ENCODE data around the gene KIF1B. TPM values are rescaled to one million over a fixed set of nuclear protein-coding genes. Genes with fewer than 3 reads are reported as not detected.

The KIF1B gene
- total RNA-seq, 4 donors from 2014 or later: 63.1 to 83.8 (median 71.2) TPM

GRCh38 chr1:10271869-10272268 lies 61.5 kb downstream of the KIF1B start:
- H3K9me3 ChIP-seq: no peaks in the 10 kb centered on the region
- 81 to 83% methylated on average over 2 of the region's 2 CpGs for WGBS, 2 donors (ENCODE audit: low coverage in 1 of 2)
- TF ChIP-seq EP300 (IDR thresholded peaks at IDR 0.05) (no peak), POLR2A (IDR thresholded peaks at IDR 0.05) (no peak), POLR2AphosphoS5 (IDR thresholded peaks at IDR 0.05) (no peak)
- TF ChIP-seq, protein P1, sequence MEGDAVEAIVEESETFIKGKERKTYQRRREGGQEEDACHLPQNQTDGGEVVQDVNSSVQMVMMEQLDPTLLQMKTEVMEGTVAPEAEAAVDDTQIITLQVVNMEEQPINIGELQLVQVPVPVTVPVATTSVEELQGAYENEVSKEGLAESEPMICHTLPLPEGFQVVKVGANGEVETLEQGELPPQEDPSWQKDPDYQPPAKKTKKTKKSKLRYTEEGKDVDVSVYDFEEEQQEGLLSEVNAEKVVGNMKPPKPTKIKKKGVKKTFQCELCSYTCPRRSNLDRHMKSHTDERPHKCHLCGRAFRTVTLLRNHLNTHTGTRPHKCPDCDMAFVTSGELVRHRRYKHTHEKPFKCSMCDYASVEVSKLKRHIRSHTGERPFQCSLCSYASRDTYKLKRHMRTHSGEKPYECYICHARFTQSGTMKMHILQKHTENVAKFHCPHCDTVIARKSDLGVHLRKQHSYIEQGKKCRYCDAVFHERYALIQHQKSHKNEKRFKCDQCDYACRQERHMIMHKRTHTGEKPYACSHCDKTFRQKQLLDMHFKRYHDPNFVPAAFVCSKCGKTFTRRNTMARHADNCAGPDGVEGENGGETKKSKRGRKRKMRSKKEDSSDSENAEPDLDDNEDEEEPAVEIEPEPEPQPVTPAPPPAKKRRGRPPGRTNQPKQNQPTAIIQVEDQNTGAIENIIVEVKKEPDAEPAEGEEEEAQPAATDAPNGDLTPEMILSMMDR (IDR thresholded peaks at IDR 0.05): no peak
- ATAC-seq: no peak
- no peaks in the 10 kb centered on the region for H3K27me3 ChIP-seq
- peaks cover 0 to 56% of the 10 kb centered on the region in 2 donors for H3K36me3 ChIP-seq
- H3K4me1 ChIP-seq: peaks cover 0 to 10% (median 0%) of the 10 kb centered on the region in 3 donors
- no peak overlapping the region for H3K27ac ChIP-seq
- H3K4me3 ChIP-seq: no peak overlapping the region

GRCh38 chr1:10272274-10272673 lies 61.9 kb downstream of the KIF1B start:
- Histone ChIP-seq H3K4me1 (peaks cover 0 to 6% (median 0%) of the 10 kb centered on the region in 3 donors), H3K9me3 (no peaks in the 10 kb centered on the region), H3K27ac (no peak overlapping the region), H3K36me3 (peaks cover 0 to 55% of the 10 kb centered on the region in 2 donors), H3K27me3 (no peaks in the 10 kb centered on the region), H3K4me3 (no peak overlapping the region)
- TF ChIP-seq EP300 (IDR thresholded peaks at IDR 0.05) (no peak), POLR2AphosphoS5 (IDR thresholded peaks at IDR 0.05) (no peak), POLR2A (IDR thresholded peaks at IDR 0.05) (no peak)
- ATAC-seq: no peak
- WGBS, 2 donors (ENCODE audit: low coverage in 1 of 2): 82 to 83% methylated on average over 1 of the region's 1 CpG

DNA sequence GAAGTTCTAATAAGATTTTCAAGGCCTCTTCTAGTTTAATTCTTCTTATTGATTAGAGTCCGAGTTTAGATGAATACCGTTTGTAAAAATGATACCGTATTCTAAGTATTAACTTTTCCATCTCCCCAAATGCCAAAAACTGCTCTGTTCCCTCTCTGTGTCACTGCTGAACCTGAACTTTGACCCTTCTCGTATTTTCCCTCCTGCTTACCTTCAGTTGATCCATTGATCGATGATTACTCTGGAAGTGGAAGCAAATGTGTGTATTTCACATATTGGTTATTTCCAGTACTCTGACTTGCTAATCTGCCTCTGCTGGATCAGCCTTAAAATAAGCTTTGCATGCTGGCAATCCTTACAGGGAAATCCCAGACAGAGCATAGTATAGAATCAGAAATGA lies 68.5 kb downstream of the KIF1B start:
- Histone ChIP-seq H3K27ac (no peak overlapping the region), H3K4me1 (peaks cover 0 to 13% (median 0%) of the 10 kb centered on the region in 3 donors), H3K9me3 (no peaks in the 10 kb centered on the region), H3K27me3 (no peaks in the 10 kb centered on the region), H3K36me3 (peaks cover 6 to 78% of the 10 kb centered on the region in 2 donors), H3K4me3 (no peak overlapping the region)
- no peak for ATAC-seq
- WGBS, 2 donors (ENCODE audit: low coverage in 1 of 2): 71 to 79% methylated on average over 5 of the region's 5 CpGs
- TF ChIP-seq EP300 (IDR thresholded peaks at IDR 0.05) (no peak), POLR2A (IDR thresholded peaks at IDR 0.05) (no peak), POLR2AphosphoS5 (IDR thresholded peaks at IDR 0.05) (no peak)
- TF ChIP-seq, protein P1 (IDR thresholded peaks at IDR 0.05): no peak

GRCh38 chr1:10280439-10281350 lies 70.3 kb downstream of the KIF1B start:
- peak overlapping the region in 1 of 4 donors; percentile 1 for H3K27ac ChIP-seq
- no peak overlapping the region for H3K4me3 ChIP-seq
- peaks cover 0 to 19% (median 0%) of the 10 kb centered on the region in 3 donors for H3K4me1 ChIP-seq
- WGBS, 2 donors (ENCODE audit: low coverage in 1 of 2): 65 to 86% methylated on average over 2 to 3 of the region's 3 CpGs
- no peaks in the 10 kb centered on the region for H3K9me3 ChIP-seq
- TF ChIP-seq EP300 (IDR thresholded peaks at IDR 0.05) (no peak), POLR2AphosphoS5 (IDR thresholded peaks at IDR 0.05) (no peak), POLR2A (IDR thresholded peaks at IDR 0.05) (no peak)
- TF ChIP-seq, protein P1 (IDR thresholded peaks at IDR 0.05): no peak
- no peak for ATAC-seq
- peaks cover 6 to 86% of the 10 kb centered on the region in 2 donors for H3K36me3 ChIP-seq
- H3K27me3 ChIP-seq: no peaks in the 10 kb centered on the region

GRCh38 chr1:10283318-10283984 lies 73.1 kb downstream of the KIF1B start:
- H3K27me3 ChIP-seq: no peaks in the 10 kb centered on the region

More at GRCh38 chr1:10283318-10283984, 73.1 kb downstream of the KIF1B start:
- Histone ChIP-seq H3K9me3 (no peaks in the 10 kb centered on the region), H3K27ac (no peak overlapping the region), H3K4me3 (no peak overlapping the region), H3K36me3 (peaks cover 6 to 64% of the 10 kb centered on the region in 2 donors), H3K4me1 (peaks cover 5 to 47% (median 10%) of the 10 kb centered on the region in 3 donors)
- TF ChIP-seq POLR2A (IDR thresholded peaks at IDR 0.05) (no peak), EP300 (IDR thresholded peaks at IDR 0.05) (no peak), POLR2AphosphoS5 (IDR thresholded peaks at IDR 0.05) (no peak)
- TF ChIP-seq, protein P1 (IDR thresholded peaks at IDR 0.05): no peak
- 82 to 92% methylated on average over 2 to 3 of the region's 3 CpGs for WGBS, 2 donors (ENCODE audit: low coverage in 1 of 2)
- no peak for ATAC-seq

Data from gastroesophageal sphincter (tissue), 4 donors.